Activated CD8-positive, alpha-beta T cell treated with anti-CD3 and anti-CD28 coated beads, Interleukin-2, amount 10 ng/mL, durations not matched to agents 7 days and 5 days (primary cell): ENCODE measurements around the gene MSI2. TPM values are rescaled to one million over a fixed set of nuclear protein-coding genes. Genes with fewer than 3 reads are reported as not detected.

ENCODE experiments used
- ATAC-seq: fragments of 150-1000 bp; cut with Tn5 transposase; one replicate; pipeline ENCODE4 v1.10.0; 2021; ENCODE audit warnings: moderate library complexity
- CTCF ChIA-PET: fragments of 350-600 bp; sonication (Branson Sonifier 250); formaldehyde crosslinking; loops from one replicate; lab custom pipeline; 2021; ENCODE audit warnings: antibody characterized with exemption; lab: Charles Lee
- POLR2A ChIA-PET: fragments of 350-600 bp; sonication (Branson Sonifier 250); formaldehyde crosslinking; loops from one replicate; lab custom pipeline; 2021; ENCODE audit warnings: antibody characterized with exemption; lab: Charles Lee
- DNase-seq: peaks from one replicate; pipeline ENCODE4 v3.0.0-alpha.2; 2020
- H3K27ac Mint-ChIP-seq: one replicate; pipeline ENCODE4 v1.8.0; 2021; ENCODE audit warnings: mild to moderate bottlenecking, mixed read lengths
- H3K27me3 Mint-ChIP-seq: one replicate; pipeline ENCODE4 v1.8.0; 2021; ENCODE audit warnings: low read depth, mixed read lengths
- H3K36me3 Mint-ChIP-seq: one replicate; pipeline ENCODE4 v1.8.0; 2021; ENCODE audit warnings: low read depth, mixed read lengths
- H3K4me1 Mint-ChIP-seq: one replicate; pipeline ENCODE4 v1.8.0; 2021; ENCODE audit warnings: low read depth, mixed read lengths
- H3K4me3 Mint-ChIP-seq: one replicate; pipeline ENCODE4 v1.8.0; 2021; ENCODE audit warnings: mild to moderate bottlenecking, mixed read lengths
- H3K9me3 Mint-ChIP-seq: one replicate; pipeline ENCODE4 v1.8.0; 2022; ENCODE audit warnings: mixed read lengths; ENCODE audit not compliant: insufficient read depth
- total RNA-seq, 2 experiments: library from RNA; stranded (reverse); gene quantifications; one replicate each; pipeline ENCODE4 v1.2.3, GENCODE V29; 2021

Gene MSI2
- total RNA-seq, 2 experiments from 2014 or later = 123 to 125 TPM

GRCh38 chr17:57629470-57629869 lies 373.1 kb downstream of the MSI2 start:
- ATAC-seq = no peak
- CTCF ChIA-PET = no interaction called here
- H3K36me3 Mint-ChIP-seq = peaks cover 42% of the 10 kb centered on the region

GRCh38 chr17:57629886-57630285 lies 373.6 kb downstream of the MSI2 start:
- peaks cover 45% of the 10 kb centered on the region for H3K36me3 Mint-ChIP-seq
- peaks cover 13% of the 10 kb centered on the region for H3K4me1 Mint-ChIP-seq
- POLR2A ChIA-PET = no interaction called here
- CTCF ChIA-PET = no interaction called here
- DNase-seq (no peak), ATAC-seq (no peak)
- H3K4me3 Mint-ChIP-seq = no peak overlapping the region
- no peaks in the 10 kb centered on the region for H3K9me3 Mint-ChIP-seq
- H3K27me3 Mint-ChIP-seq = no peaks in the 10 kb centered on the region
- H3K27ac Mint-ChIP-seq = no peak overlapping the region

More at GRCh38 chr17:57629470-57629869, 373.1 kb downstream of the MSI2 start:
- Mint-ChIP-seq H3K4me3 (no peak overlapping the region), H3K27ac (no peak overlapping the region), H3K27me3 (no peaks in the 10 kb centered on the region), H3K9me3 (no peaks in the 10 kb centered on the region), H3K4me1 (peaks cover 17% of the 10 kb centered on the region)
- POLR2A ChIA-PET = no interaction called here
- no peak for DNase-seq

- ChIA-PET POLR2A (no interaction called here), CTCF (no interaction called here)
- Mint-ChIP-seq H3K36me3 (peaks cover 45% of the 10 kb centered on the region), H3K27ac (peak overlapping the region; percentile 63), H3K27me3 (no peaks in the 10 kb centered on the region), H3K4me1 (peaks cover 6% of the 10 kb centered on the region), H3K9me3 (no peaks in the 10 kb centered on the region), H3K4me3 (no peak overlapping the region)
- ATAC-seq (no peak), DNase-seq (no peak)
Observed at GRCh38 chr17:57630736-57631135, 374.4 kb downstream of the MSI2 start.

- Mint-ChIP-seq H3K9me3 (no peaks in the 10 kb centered on the region), H3K36me3 (peaks cover 43% of the 10 kb centered on the region), H3K27me3 (no peaks in the 10 kb centered on the region), H3K4me1 (peaks cover 2% of the 10 kb centered on the region), H3K4me3 (no peak overlapping the region), H3K27ac (peak overlapping the region; percentile 14)
- ATAC-seq (no peak), DNase-seq (no peak)
- ChIA-PET CTCF (interaction anchor here (0.8 to 1.7 kb wide), 3 partner anchors 9 to 389 kb away, joined by 4 read pairs; no protein-coding TSS in a partner anchor), POLR2A (no interaction called here)
Observed at GRCh38 chr17:57631871-57632270, 375.5 kb downstream of the MSI2 start.

- ATAC-seq (no peak), DNase-seq (no peak)
- H3K4me1 Mint-ChIP-seq = peaks cover 2% of the 10 kb centered on the region
- no peaks in the 10 kb centered on the region for H3K27me3 Mint-ChIP-seq
- H3K27ac Mint-ChIP-seq = peak overlapping the region; percentile 14
- no peak overlapping the region for H3K4me3 Mint-ChIP-seq
- H3K36me3 Mint-ChIP-seq = peaks cover 43% of the 10 kb centered on the region
- ChIA-PET POLR2A (no interaction called here), CTCF (interaction anchor here (0.8 to 1.7 kb wide), 3 partner anchors 10 to 389 kb away, joined by 4 read pairs; no protein-coding TSS in a partner anchor)
- H3K9me3 Mint-ChIP-seq = no peaks in the 10 kb centered on the region
Observed at GRCh38 chr17:57632294-57632693, 376.0 kb downstream of the MSI2 start.

- POLR2A ChIA-PET = no interaction called here
- H3K9me3 Mint-ChIP-seq = no peaks in the 10 kb centered on the region
- no peak for DNase-seq
- no peak overlapping the region for H3K27ac Mint-ChIP-seq
- CTCF ChIA-PET = no interaction called here
- no peaks in the 10 kb centered on the region for H3K4me1 Mint-ChIP-seq
- H3K36me3 Mint-ChIP-seq = peaks cover 36% of the 10 kb centered on the region
- ATAC-seq = no peak
- no peaks in the 10 kb centered on the region for H3K27me3 Mint-ChIP-seq
- no peak overlapping the region for H3K4me3 Mint-ChIP-seq
Observed at GRCh38 chr17:57633236-57633635, 376.9 kb downstream of the MSI2 start.

- no peak overlapping the region for H3K27ac Mint-ChIP-seq
- ChIA-PET POLR2A (no interaction called here), CTCF (interaction anchor here (1.3 kb wide), 1 partner anchor 37 kb away, joined by 4 read pairs; no protein-coding TSS in a partner anchor)
- no peak for ATAC-seq
- H3K4me3 Mint-ChIP-seq = no peak overlapping the region
- H3K27me3 Mint-ChIP-seq = no peaks in the 10 kb centered on the region
- H3K9me3 Mint-ChIP-seq = no peaks in the 10 kb centered on the region
- DNase-seq = no peak
- H3K36me3 Mint-ChIP-seq = peaks cover 34% of the 10 kb centered on the region
- no peaks in the 10 kb centered on the region for H3K4me1 Mint-ChIP-seq
Observed at GRCh38 chr17:57634713-57635465, 378.6 kb downstream of the MSI2 start.

- ATAC-seq (no peak), DNase-seq (no peak)
- POLR2A ChIA-PET = interaction anchor here (1.2 kb wide), 1 partner anchor 36 kb away, joined by 3 read pairs; no protein-coding TSS in a partner anchor
- Mint-ChIP-seq H3K27me3 (no peaks in the 10 kb centered on the region), H3K36me3 (peaks cover 36% of the 10 kb centered on the region), H3K4me3 (no peak overlapping the region), H3K9me3 (no peaks in the 10 kb centered on the region), H3K27ac (no peak overlapping the region), H3K4me1 (no peaks in the 10 kb centered on the region)
- CTCF ChIA-PET = interaction anchor here (1.3 kb wide), 1 partner anchor 38 kb away, joined by 4 read pairs; no protein-coding TSS in a partner anchor
Observed at GRCh38 chr17:57636274-57636673, 380.0 kb downstream of the MSI2 start.

GRCh38 chr17:57636985-57637665 lies 380.8 kb downstream of the MSI2 start:
- Mint-ChIP-seq H3K27ac (peak overlapping the region; percentile 2), H3K36me3 (peaks cover 30% of the 10 kb centered on the region), H3K4me1 (no peaks in the 10 kb centered on the region), H3K4me3 (no peak overlapping the region), H3K27me3 (no peaks in the 10 kb centered on the region), H3K9me3 (no peaks in the 10 kb centered on the region)
- DNase-seq (no peak), ATAC-seq (no peak)
- ChIA-PET CTCF (interaction anchor here (1.9 kb wide), 1 partner anchor 35 kb away, joined by 5 read pairs; no protein-coding TSS in a partner anchor), POLR2A (interaction anchor here (1.2 kb wide), 1 partner anchor 36 kb away, joined by 3 read pairs; no protein-coding TSS in a partner anchor)

GRCh38 chr17:57637666-57638010 lies 381.3 kb downstream of the MSI2 start:
- ChIA-PET POLR2A (no interaction called here), CTCF (interaction anchor here (1.1 to 1.9 kb wide), 3 partner anchors 13 to 35 kb away, joined by 3 to 5 read pairs (median 4); no protein-coding TSS in a partner anchor)
- DNase-seq (no peak), ATAC-seq (no peak)
- Mint-ChIP-seq H3K4me1 (no peaks in the 10 kb centered on the region), H3K36me3 (peaks cover 27% of the 10 kb centered on the region), H3K27me3 (no peaks in the 10 kb centered on the region), H3K27ac (peak overlapping the region; percentile 32), H3K9me3 (no peaks in the 10 kb centered on the region), H3K4me3 (no peak overlapping the region)

GRCh38 chr17:57638284-57638683 lies 382.0 kb downstream of the MSI2 start:
- DNase-seq (no peak), ATAC-seq (no peak)
- Mint-ChIP-seq H3K36me3 (peaks cover 21% of the 10 kb centered on the region), H3K9me3 (no peaks in the 10 kb centered on the region), H3K27ac (no peak overlapping the region), H3K4me1 (no peaks in the 10 kb centered on the region), H3K27me3 (no peaks in the 10 kb centered on the region), H3K4me3 (no peak overlapping the region)
- POLR2A ChIA-PET = no interaction called here
- CTCF ChIA-PET = interaction anchor here (1.1 to 1.9 kb wide), 3 partner anchors 13 to 34 kb away, joined by 3 to 5 read pairs (median 4); no protein-coding TSS in a partner anchor

GRCh38 chr17:57639381-57639780 lies 383.1 kb downstream of the MSI2 start:
- H3K9me3 Mint-ChIP-seq = no peaks in the 10 kb centered on the region
- H3K36me3 Mint-ChIP-seq = peaks cover 15% of the 10 kb centered on the region
- DNase-seq (no peak), ATAC-seq (no peak)
- no peaks in the 10 kb centered on the region for H3K27me3 Mint-ChIP-seq
- ChIA-PET CTCF (no interaction called here), POLR2A (no interaction called here)
- no peaks in the 10 kb centered on the region for H3K4me1 Mint-ChIP-seq
- no peak overlapping the region for H3K4me3 Mint-ChIP-seq
- peak overlapping the region; percentile 20 for H3K27ac Mint-ChIP-seq
